Right atrium auricular region (tissue), 2 donors: ENCODE measurements around the gene ARID5A. TPM values are rescaled to one million over a fixed set of nuclear protein-coding genes. Genes with fewer than 3 reads are reported as not detected.
A peak's percentile ranks its signal among the peaks of the same experiment; 100 is the strongest.
"Not testable (repeated sequence)": the region's sequence is repeated elsewhere in the genome, so short reads cannot be mapped to it uniquely, and the experiment has no call there.

Source experiments
- DNase-seq: peaks from one replicate; pipeline ENCODE4 v3.0.0-alpha.2; 2019; ENCODE audit warnings: low spot score
- H3K27ac ChIP-seq, 2 donors: fragments of 200-600 bp; sonication (generic); 1 replicate in 1 of 2; 2 replicates in 1 of 2; pipeline ENCODE4 v1.5.1; 2016 to 2019
- H3K27me3 ChIP-seq, 2 donors: fragments of 200-600 bp; sonication (generic); one replicate each; pipeline versions ENCODE4 v1.5.1 to v1.6.0; 2017 to 2019
- H3K36me3 ChIP-seq: fragments of 200-600 bp; sonication (generic); one replicate; pipeline ENCODE4 v1.5.1; 2016
- H3K4me1 ChIP-seq, 2 donors: fragments of 200-600 bp; sonication (generic); one replicate each; pipeline versions ENCODE4 v1.5.1 to v1.6.0; 2017 to 2019
- H3K4me3 ChIP-seq, 2 donors: fragments of 200-600 bp; sonication (generic); 1 replicate in 1 of 2; 2 replicates in 1 of 2; pipeline ENCODE4 v1.5.1; 2017 to 2019; ENCODE audit warnings: mild to moderate bottlenecking in 1 of 2, moderate library complexity in 1 of 2
- H3K9me3 ChIP-seq, 2 donors: fragments of 200-600 bp; sonication (generic); one replicate each; pipeline ENCODE4 v1.5.1; 2019
- total RNA-seq, 2 donors: library from RNA; depleted of rRNA; stranded (reverse); fragments of >200 nt; gene quantifications; one replicate each; pipeline ENCODE4 v1.1.0, GENCODE V29; 2016
- TF ChIP-seq, protein P1 (sequence below), 2 donors: fragments of 200-600 bp; sonication (generic); IDR thresholded peaks; one replicate each; pipeline ENCODE4 v1.5.1; 2019; ENCODE audit warnings: antibody characterized with exemption in 2 of 2

ARID5A gene
- total RNA-seq, 2 donors from 2014 or later, result 17.1 to 52.6 TPM

DNA sequence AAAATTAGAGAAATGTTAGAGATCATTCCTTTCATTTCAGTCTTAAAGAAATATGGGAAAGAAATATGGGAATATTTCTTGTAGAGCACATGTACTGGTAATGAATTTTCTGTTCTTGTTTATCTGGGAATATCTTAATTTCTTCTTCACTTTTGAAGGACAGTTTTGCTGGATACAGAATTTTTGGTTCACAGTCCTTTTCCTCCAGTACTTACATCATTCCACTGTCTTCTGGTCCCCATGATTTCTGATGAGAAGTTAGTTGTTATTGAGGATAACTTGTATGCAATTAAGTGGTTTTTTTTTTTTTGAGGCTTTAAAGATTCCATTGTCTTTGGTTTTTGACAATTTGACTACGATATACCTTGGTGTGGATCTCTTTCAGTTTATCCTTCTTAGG, 42.4 kb upstream of the ARID5A start:
- Histone ChIP-seq H3K4me1 (no peaks in the 10 kb centered on the region), H3K27me3 (no peaks in the 10 kb centered on the region), H3K9me3 (peaks cover 0 to 29% of the 10 kb centered on the region in 2 donors), H3K27ac (no peak overlapping the region), H3K4me3 (no peak overlapping the region), H3K36me3 (no peaks in the 10 kb centered on the region)
- no peak for DNase-seq
- TF ChIP-seq, protein P1, sequence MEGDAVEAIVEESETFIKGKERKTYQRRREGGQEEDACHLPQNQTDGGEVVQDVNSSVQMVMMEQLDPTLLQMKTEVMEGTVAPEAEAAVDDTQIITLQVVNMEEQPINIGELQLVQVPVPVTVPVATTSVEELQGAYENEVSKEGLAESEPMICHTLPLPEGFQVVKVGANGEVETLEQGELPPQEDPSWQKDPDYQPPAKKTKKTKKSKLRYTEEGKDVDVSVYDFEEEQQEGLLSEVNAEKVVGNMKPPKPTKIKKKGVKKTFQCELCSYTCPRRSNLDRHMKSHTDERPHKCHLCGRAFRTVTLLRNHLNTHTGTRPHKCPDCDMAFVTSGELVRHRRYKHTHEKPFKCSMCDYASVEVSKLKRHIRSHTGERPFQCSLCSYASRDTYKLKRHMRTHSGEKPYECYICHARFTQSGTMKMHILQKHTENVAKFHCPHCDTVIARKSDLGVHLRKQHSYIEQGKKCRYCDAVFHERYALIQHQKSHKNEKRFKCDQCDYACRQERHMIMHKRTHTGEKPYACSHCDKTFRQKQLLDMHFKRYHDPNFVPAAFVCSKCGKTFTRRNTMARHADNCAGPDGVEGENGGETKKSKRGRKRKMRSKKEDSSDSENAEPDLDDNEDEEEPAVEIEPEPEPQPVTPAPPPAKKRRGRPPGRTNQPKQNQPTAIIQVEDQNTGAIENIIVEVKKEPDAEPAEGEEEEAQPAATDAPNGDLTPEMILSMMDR (IDR thresholded peaks at IDR 0.05), result no peak

GRCh38 chr2:96495982-96496629, 40.4 kb upstream of the ARID5A start:
- H3K4me3 ChIP-seq, result no peak overlapping the region
- TF ChIP-seq, protein P1 (IDR thresholded peaks at IDR 0.05), result no peak
- no peaks in the 10 kb centered on the region for H3K36me3 ChIP-seq
- H3K27me3 ChIP-seq, result peaks cover 0 to 2% of the 10 kb centered on the region in 2 donors
- peaks cover 0 to 21% of the 10 kb centered on the region in 2 donors for H3K9me3 ChIP-seq
- peaks cover 0 to 6% of the 10 kb centered on the region in 2 donors for H3K4me1 ChIP-seq
- DNase-seq, result peak; percentile 32
- no peak overlapping the region for H3K27ac ChIP-seq

DNA sequence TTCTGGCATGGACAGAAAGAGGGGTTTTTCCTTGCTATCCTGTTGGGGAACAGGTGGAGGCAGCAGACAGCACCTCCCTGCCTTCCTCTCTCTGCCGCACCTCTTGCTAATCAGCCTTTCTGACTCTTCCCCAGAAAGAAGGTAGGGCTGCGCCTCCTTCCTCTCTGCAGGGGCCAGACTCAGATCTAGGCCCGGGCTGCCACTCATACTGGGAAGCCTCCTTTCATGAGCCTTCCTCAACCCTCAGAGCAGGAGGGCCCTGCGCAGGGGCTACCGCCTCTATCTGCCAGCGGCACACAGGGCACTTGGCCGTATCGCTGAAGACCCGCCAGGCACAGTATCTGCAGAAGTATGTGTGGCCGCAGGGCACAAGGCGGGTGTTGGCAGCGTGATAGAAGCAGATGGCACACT, 38.5 kb upstream of the ARID5A start:
- DNase-seq, result peak; percentile 54

DNA sequence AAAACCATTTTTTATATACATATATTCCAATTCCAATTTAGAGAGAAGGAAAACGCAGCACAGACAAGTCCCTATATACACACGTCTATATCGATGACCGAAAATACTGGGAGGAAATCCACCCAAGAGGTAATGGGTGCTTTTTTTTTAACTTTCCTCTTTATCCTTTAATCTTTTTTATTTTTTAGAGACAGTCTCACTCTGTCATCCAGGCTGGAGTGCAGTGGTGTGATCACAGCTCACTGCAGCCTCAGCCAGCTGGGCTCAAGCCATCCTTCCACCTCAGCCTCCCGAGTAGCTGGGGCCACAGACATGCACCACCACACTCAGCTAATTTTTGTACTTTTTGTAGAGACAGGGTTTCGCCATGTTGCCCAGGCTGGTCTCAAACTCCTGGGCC, 37.9 kb upstream of the ARID5A start:
- not testable (repeated sequence) for H3K36me3 ChIP-seq, DNase-seq, H3K27me3 ChIP-seq, H3K4me3 ChIP-seq, H3K27ac ChIP-seq
- H3K4me1 ChIP-seq, result peaks cover 0 to 24% of the 10 kb centered on the region in 2 donors
- peaks cover 0 to 21% of the 10 kb centered on the region in 2 donors for H3K9me3 ChIP-seq

More for the DNA sequence above, 38.5 kb upstream of the ARID5A start:
- no peak overlapping the region for H3K4me3 ChIP-seq
- H3K36me3 ChIP-seq, result no peaks in the 10 kb centered on the region
- peaks cover 0 to 2% of the 10 kb centered on the region in 2 donors for H3K27me3 ChIP-seq
- TF ChIP-seq, protein P1 (IDR thresholded peaks at IDR 0.05), result no peak
- H3K27ac ChIP-seq, result no peak overlapping the region
- peaks cover 0 to 22% of the 10 kb centered on the region in 2 donors for H3K4me1 ChIP-seq
- peaks cover 0 to 21% of the 10 kb centered on the region in 2 donors for H3K9me3 ChIP-seq

DNA sequence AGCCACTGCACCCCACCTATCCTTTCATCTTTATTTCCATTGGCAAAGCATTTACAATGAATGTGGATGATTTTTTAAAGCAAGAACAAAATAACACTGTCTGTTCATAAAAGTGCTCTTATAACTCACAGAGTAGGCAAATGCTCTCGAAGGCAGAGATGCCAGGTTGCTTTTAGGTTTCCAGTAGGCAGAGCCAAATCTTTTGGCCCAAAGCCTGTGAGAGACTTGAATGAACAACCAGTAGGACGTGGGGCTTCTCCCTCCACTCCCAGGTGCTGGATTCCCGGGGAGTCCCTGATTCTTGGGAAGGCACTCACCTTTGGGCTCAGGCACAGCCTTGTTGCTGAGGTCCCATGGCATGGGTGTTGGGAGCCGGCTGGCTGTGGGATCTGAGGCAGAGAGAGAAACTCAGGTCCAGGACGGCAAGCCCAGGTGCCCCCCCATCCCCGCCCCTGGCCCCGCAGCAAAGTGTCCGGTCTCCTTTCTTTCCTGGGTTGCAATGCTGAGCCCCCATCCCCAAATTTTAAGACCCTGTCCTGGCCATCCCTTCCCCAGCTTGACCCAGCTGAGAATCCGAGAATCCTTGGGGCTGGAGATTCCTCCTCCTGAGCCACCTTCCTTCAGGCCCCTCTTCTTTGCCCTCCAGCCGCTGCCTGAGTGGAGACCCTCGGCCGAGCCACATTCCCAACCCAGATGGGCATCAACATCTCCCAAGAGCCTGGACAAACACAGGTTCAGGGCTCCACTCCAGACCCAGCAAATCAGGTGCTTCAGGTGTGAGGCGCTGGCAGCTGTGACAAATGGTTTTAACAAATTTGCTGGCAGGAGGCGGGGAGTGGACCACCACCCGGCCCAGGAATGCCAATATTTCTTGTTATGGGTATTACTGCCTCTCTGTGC, 37.2 kb upstream of the ARID5A start:
- peak; percentile 57 for DNase-seq
- TF ChIP-seq, protein P1 (IDR thresholded peaks at IDR 0.05), result no peak
- H3K27ac ChIP-seq, result no peak overlapping the region
- H3K4me1 ChIP-seq, result peaks cover 0 to 24% of the 10 kb centered on the region in 2 donors
- peaks cover 0 to 15% of the 10 kb centered on the region in 2 donors for H3K9me3 ChIP-seq
- H3K27me3 ChIP-seq, result peaks cover 0 to 2% of the 10 kb centered on the region in 2 donors
- H3K4me3 ChIP-seq, result no peak overlapping the region
- no peaks in the 10 kb centered on the region for H3K36me3 ChIP-seq
